ENCODE results near the gene PVR.
"Not testable (repeated sequence)": the region's sequence is repeated elsewhere in the genome, so short reads cannot be mapped to it uniquely, and the experiment has no call there.

PVR gene

GRCh38 chr19:44626048-44626624 is 17.6 kb upstream of the PVR start:
- H3K27me3 ChIP-seq (ENCODE audit: insufficient read depth, poor library complexity, severe bottlenecking): no peaks in the 10 kb centered on the region
- no peak for DNase-seq (ENCODE audit: low read depth in 1 of 2, low spot score in 1 of 2)
- no peak overlapping the region for H3K4me3 ChIP-seq (replicated peaks; ENCODE audit: insufficient read depth, low read length)
- no peak overlapping the region for H3K27ac ChIP-seq (replicated peaks)
- TF ChIP-seq REST (IDR thresholded peaks at IDR 0.05; ENCODE audit: insufficient replicate concordance, low read depth) (no peak), SPI1 (IDR thresholded peaks at IDR 0.05; ENCODE audit: borderline replicate concordance, low read depth) (no peak), GABPA (IDR thresholded peaks at IDR 0.05; ENCODE audit: low read depth) (no peak), POLR2AphosphoS5 (IDR thresholded peaks at IDR 0.05; ENCODE audit: low read depth) (no peak)
- TF ChIP-seq, protein P1, sequence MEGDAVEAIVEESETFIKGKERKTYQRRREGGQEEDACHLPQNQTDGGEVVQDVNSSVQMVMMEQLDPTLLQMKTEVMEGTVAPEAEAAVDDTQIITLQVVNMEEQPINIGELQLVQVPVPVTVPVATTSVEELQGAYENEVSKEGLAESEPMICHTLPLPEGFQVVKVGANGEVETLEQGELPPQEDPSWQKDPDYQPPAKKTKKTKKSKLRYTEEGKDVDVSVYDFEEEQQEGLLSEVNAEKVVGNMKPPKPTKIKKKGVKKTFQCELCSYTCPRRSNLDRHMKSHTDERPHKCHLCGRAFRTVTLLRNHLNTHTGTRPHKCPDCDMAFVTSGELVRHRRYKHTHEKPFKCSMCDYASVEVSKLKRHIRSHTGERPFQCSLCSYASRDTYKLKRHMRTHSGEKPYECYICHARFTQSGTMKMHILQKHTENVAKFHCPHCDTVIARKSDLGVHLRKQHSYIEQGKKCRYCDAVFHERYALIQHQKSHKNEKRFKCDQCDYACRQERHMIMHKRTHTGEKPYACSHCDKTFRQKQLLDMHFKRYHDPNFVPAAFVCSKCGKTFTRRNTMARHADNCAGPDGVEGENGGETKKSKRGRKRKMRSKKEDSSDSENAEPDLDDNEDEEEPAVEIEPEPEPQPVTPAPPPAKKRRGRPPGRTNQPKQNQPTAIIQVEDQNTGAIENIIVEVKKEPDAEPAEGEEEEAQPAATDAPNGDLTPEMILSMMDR (IDR thresholded peaks at IDR 0.05; ENCODE audit: insufficient read depth, low read length): no peak

- Histone ChIP-seq H3K4me3 (replicated peaks; ENCODE audit: insufficient read depth, low read length) (no peak overlapping the region), H3K27me3 (ENCODE audit: insufficient read depth, poor library complexity, severe bottlenecking) (no peaks in the 10 kb centered on the region), H3K27ac (replicated peaks) (no peak overlapping the region)
- no peak for DNase-seq (ENCODE audit: low read depth in 1 of 2, low spot score in 1 of 2)
- no peak for TF ChIP-seq REST (IDR thresholded peaks at IDR 0.05; ENCODE audit: insufficient replicate concordance, low read depth)
- no peak for TF ChIP-seq SPI1 (IDR thresholded peaks at IDR 0.05; ENCODE audit: borderline replicate concordance, low read depth)
- no peak for TF ChIP-seq GABPA (IDR thresholded peaks at IDR 0.05; ENCODE audit: low read depth)
- TF ChIP-seq, protein P1 (IDR thresholded peaks at IDR 0.05; ENCODE audit: insufficient read depth, low read length): no peak
- TF ChIP-seq POLR2AphosphoS5 (IDR thresholded peaks at IDR 0.05; ENCODE audit: low read depth): no peak
These were observed 16.1 kb upstream of the PVR start for GRCh38 chr19:44627631-44628030.

- no peak overlapping the region for H3K27ac ChIP-seq (replicated peaks)
- no peak for TF ChIP-seq SPI1 (IDR thresholded peaks at IDR 0.05; ENCODE audit: borderline replicate concordance, low read depth)
- TF ChIP-seq, protein P1 (IDR thresholded peaks at IDR 0.05; ENCODE audit: insufficient read depth, low read length): no peak
- no peak for TF ChIP-seq POLR2AphosphoS5 (IDR thresholded peaks at IDR 0.05; ENCODE audit: low read depth)
- no peak for TF ChIP-seq GABPA (IDR thresholded peaks at IDR 0.05; ENCODE audit: low read depth)
- TF ChIP-seq REST (IDR thresholded peaks at IDR 0.05; ENCODE audit: insufficient replicate concordance, low read depth): no peak
- H3K4me3 ChIP-seq (replicated peaks; ENCODE audit: insufficient read depth, low read length): no peak overlapping the region
- no peaks in the 10 kb centered on the region for H3K27me3 ChIP-seq (ENCODE audit: insufficient read depth, poor library complexity, severe bottlenecking)
- DNase-seq (ENCODE audit: low read depth in 1 of 2, low spot score in 1 of 2): no peak
These were observed 14.9 kb upstream of the PVR start for GRCh38 chr19:44628793-44629192.

- not testable (repeated sequence) for H3K27me3 ChIP-seq (ENCODE audit: insufficient read depth, poor library complexity, severe bottlenecking); DNase-seq (ENCODE audit: low read depth in 1 of 2, low spot score in 1 of 2)
These were observed 12.1 kb upstream of the PVR start for GRCh38 chr19:44631611-44632010.

DNA sequence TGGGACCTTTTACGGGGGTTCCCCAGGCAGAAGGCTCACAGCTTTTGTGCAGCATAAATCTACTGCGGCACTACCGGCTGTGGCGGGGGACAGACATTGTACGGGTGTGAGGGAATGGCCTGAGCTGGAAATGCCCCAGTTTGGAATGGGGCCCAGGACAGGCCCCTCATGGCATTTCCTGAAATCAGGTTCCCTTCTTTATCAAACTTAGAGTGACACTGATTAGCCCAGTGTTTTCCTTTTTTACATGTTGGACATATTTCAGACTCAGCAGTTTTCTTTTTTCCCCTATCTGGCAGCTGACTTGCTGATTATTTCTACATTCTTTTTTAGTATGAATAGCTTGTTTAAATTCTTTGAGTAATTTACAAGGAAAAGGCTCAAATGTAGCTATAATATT is 9.7 kb upstream of the PVR start:
- not testable (repeated sequence) for H3K27ac ChIP-seq (replicated peaks); DNase-seq (ENCODE audit: low read depth in 1 of 2, low spot score in 1 of 2); H3K27me3 ChIP-seq (ENCODE audit: insufficient read depth, poor library complexity, severe bottlenecking)

More at GRCh38 chr19:44631611-44632010, 12.1 kb upstream of the PVR start:
- not testable (repeated sequence) for H3K27ac ChIP-seq (replicated peaks); H3K4me3 ChIP-seq (replicated peaks; ENCODE audit: insufficient read depth, low read length)

More for the DNA sequence above, 9.7 kb upstream of the PVR start:
- not testable (repeated sequence) for H3K4me3 ChIP-seq (replicated peaks; ENCODE audit: insufficient read depth, low read length)
